NOMO-1 treated with DMSO at 0.1 percent for 48 hours (cell line): Measurements from ENCODE around the gene ALG12.

Experiments
- DNase-seq: peaks from one replicate; lab custom pipeline; 2025; ENCODE audit not compliant: unreplicated experiment; lab: John Stamatoyannopoulos, UW

ALG12 gene

DNA sequence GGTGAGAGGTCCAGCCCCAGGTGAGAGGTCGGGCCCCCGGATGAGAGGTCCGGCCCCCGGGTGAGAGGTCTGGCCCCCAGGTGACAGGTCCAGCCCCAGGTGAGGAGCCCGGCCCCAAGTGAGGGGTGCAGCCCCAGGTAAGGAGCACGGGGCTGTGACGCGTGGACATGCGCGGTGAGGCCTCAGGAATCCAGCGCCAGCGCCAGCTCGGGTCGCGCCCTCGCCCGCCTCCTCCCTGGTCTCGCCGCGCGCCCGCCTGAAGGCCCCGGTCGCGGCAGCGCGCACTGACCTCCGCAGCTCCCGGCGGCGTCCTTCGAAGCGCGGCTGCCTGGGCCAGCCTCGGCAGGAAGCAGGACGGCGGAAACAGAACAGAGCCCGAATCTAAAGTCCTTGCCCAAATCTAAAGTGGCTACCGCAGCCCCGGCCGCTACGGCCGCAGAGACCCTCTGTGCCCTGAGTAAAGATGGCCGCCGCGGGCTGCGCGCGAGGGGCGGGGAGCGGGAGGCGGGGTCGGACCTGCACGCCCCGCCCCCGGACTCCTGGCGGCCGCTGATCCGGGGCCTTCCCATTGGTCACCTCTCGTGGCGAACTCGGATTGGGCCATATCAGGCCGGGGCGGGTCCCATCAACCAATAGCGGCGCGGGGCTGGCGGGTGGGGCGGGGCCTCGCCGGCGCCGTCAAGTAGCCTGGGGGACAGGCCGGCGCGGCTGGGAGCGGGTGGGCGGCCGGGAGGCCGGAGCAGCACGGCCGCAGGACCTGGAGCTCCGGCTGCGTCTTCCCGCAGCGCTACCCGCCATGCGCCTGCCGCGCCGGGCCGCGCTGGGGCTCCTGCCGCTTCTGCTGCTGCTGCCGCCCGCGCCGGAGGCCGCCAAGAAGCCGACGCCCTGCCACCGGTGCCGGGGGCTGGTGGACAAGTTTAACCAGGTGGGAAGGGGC, at the start of gene ALG12, which contains the start of gene CRELD2:
ALG12 (minus strand) TSS at position 465 of the 937 bp plus-strand sequence. CDS start 4,673 bp downstream, outside the sequence.
CRELD2 (plus strand) TSS at position 661 of the 937 bp plus-strand sequence; CDS start at position 797, 136 bp downstream.
- DNase-seq = peak; percentile 92

DNA sequence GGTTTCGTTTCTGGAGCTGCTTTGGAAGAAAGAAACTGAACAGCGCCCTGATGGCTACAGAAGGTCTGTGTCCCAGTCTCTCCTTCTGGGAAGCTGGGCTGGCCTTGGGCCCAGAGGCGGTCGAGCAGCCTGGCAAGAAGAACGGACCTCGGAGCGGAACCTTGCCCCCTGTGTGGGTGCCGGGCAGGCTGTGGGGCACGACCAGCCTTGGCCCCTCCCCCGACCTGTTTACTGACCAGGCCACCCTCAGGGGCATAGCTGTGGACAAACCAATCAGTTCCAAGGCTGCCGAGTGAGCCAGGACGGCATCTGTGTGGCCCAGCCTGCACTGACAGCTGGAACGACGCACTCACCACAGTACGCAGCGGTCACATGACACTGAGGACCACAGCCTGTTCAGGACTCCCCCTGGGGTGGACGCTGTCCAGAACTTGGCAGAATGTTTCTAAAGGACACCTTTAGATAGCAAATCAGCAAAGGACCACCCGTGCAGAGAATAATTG, 49.5 kb upstream of the ALG12 start:
- DNase-seq = no peak

DNA sequence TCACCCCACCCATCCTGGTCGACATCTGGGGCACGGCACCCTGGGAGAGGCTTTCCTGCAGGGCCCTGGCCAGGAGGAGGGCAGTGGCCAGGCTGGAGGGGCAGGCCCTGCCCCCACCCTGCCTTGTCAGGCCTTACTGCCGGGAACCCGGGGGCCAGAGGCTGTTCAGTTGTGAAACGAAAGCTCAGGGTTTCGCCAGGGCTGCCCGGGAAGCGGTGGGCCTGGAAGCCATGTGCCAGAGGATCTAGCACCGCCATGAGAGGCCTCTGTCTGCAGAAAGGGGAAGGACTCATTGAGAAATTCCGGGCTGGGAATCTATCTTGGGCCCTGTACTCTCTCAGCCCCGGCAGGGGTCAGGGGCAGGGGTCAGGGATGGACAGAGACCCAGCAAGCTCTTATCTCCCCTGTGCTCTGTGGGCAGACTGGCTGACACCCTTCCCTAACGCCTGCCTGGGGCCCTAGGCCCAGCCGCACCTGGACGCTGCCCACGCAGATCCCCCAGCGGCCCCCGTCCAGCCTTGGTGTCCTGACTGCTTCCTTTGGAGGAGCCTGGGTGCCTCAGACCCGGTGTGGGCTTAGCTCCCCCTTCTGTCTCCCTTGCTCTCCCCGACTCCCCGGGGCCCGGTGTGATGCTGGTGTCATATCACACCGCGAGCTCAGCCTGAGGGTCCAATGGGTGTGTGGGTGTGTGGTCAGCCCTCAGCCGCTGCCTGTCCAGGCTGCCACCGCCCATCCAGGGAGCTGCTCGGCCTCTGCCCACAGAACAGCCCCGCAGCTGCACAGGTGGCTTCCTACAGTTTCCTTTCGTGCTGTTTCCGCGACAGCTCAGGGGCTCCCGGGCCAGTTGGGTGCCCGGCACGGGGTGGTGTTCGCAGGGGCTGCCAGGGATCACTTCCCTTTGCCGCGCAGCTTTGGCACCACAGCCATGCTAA, 48.8 kb upstream of the ALG12 start:
- DNase-seq = peak; percentile 77

DNA sequence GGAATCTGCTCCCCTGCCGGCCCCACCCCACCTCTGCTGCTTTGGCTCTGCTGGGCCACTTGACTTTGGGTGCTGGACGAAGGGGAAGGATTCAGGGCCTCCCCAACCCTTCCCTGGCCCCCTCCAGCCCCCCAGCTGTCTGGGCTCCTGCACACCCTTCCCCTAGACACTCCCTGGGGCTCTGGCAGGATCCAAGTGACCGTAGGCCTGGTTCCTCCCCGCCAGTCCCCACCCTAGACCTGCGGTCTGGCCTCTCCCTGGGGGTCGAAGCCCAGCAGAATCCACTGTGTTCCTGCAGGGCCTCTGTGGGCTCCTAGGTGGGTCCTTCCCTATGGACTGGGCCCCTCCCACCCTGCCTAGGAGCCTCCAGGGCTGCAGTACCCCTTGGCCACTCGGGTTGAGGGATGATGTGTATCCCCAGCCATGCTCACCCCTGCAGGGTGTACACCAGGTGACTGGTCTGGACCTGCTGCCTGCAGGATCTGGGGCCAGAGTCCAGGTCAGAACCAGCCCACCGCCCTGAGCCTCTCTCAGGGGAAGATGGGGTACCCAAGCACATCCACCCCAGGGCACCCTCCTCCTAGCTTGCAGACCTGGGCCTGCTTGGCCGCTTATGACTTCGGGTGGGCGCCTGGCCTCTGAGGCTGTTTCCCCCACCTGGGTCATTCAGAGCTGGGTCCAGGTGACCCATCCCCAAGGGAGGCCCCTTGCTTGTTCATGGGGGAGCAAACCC, 48.0 kb upstream of the ALG12 start:
- DNase-seq = no peak

DNA sequence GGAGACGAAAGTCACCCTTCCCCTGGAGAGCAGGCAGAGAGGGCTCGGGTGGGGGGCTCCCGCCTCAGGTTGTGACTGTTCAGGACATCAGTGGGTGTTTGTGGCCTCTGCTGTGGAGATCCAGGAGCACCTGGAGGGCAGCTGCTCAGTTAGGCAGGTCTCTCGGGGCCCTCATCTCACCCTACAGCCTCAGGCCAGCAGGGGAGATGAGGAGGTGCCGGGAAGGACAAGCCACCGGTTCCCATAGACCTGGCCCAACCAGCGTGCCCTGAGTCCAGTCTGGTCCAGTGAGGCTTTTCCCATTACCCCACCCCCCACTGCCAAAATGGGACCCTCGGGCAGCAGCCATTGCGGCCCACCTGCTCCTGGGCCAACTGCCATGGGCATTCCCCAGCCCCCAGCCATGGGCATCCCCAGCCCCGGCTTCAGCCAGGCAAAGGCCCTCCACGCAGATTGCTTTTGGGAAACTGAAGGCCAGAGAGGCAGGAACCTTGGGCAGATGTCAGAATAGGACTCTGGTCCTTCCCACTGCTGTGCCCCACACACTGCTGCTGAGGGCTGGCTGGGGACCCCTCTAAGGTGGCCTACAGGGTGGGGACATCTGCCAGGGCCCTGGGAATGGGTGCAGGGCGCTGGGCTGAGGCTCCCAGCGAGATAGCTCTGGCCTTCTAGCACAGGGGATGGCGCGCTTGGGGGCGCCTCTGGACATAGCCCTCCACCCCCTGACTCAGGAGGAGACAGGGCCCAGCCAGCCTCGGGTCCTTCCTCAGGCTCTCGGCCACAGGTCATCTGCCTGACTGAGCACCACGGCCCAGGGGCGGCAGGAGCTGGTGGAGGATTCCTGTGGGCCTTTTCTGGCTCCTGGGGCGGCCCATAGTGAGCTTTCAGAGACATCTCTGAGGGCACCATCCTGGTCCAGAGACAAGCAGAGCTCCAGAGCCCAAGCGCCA, 47.1 kb upstream of the ALG12 start:
- no peak for DNase-seq

DNA sequence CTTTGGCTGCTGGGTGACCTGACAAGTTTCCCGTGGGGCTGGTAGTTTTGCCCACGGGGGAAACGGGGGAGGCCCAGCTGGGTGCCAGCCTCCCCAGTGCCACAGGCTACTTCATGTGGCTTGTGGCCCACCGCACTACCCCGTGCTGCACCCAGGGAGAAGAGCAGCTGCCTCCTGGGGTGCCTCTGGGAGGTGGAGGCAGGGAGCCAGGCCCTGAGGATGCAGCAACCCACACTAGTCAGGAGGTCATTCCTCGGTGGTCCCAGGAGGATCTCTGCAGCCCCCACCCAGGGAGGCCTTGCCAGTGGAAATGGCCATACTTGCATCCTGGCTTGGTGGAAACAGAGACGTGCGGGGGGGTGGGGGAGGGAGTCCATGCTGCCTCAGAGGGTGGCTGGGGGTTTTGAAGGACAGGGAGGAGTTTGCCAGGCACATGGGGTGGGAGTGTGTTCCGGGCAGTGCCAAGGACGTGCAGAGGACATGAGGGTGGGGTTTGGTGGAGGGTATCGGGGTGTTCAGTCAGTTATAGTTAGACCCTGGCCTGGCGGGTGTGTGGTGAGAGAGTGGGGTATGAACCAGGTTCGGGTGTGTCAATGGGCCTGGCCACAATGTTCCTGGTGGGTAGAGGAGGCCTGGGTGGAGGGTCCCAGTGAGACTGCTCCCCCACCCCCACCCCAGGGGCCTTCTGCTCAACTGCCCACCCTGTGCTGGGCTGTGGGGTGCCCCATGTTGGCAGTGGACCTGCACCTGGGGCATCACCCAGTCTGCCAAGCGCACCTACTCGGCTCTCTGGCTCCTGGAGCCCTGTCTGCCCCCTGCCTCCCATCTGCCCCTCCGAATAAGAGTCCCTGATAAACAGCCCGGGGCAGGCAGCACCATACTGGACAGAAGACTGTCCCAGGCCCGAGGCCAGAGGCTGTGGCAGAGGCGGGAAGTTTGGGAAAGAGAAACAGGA, 46.2 kb upstream of the ALG12 start:
- DNase-seq = no peak

DNA sequence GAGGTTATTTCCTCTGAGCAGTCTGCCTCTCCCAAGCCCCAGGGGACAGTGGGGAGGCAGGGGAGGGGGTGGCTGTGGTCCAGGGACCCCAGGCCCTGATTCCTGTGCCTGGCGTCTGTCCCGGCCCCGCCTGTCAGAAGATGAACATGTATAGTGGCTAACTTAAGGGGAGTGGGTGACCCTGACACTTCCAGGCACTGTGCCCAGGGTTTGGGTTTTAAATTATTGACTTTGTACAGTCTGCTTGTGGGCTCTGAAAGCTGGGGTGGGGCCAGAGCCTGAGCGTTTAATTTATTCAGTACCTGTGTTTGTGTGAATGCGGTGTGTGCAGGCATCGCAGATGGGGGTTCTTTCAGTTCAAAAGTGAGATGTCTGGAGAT, 45.4 kb upstream of the ALG12 start:
- no peak for DNase-seq

DNA sequence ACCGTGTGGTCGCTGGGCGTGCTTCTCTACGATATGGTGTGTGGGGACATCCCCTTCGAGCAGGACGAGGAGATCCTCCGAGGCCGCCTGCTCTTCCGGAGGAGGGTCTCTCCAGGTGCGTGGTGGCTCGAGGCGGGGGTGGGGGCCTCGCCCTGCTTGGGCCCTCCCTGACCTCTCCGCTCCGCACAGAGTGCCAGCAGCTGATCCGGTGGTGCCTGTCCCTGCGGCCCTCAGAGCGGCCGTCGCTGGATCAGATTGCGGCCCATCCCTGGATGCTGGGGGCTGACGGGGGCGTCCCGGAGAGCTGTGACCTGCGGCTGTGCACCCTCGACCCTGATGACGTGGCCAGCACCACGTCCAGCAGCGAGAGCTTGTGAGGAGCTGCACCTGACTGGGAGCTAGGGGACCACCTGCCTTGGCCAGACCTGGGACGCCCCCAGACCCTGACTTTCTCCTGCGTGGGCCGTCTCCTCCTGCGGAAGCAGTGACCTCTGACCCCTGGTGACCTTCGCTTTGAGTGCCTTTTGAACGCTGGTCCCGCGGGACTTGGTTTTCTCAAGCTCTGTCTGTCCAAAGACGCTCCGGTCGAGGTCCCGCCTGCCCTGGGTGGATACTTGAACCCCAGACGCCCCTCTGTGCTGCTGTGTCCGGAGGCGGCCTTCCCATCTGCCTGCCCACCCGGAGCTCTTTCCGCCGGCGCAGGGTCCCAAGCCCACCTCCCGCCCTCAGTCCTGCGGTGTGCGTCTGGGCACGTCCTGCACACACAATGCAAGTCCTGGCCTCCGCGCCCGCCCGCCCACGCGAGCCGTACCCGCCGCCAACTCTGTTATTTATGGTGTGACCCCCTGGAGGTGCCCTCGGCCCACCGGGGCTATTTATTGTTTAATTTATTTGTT, 44.8 kb upstream of the ALG12 start:
- DNase-seq = no peak

DNA sequence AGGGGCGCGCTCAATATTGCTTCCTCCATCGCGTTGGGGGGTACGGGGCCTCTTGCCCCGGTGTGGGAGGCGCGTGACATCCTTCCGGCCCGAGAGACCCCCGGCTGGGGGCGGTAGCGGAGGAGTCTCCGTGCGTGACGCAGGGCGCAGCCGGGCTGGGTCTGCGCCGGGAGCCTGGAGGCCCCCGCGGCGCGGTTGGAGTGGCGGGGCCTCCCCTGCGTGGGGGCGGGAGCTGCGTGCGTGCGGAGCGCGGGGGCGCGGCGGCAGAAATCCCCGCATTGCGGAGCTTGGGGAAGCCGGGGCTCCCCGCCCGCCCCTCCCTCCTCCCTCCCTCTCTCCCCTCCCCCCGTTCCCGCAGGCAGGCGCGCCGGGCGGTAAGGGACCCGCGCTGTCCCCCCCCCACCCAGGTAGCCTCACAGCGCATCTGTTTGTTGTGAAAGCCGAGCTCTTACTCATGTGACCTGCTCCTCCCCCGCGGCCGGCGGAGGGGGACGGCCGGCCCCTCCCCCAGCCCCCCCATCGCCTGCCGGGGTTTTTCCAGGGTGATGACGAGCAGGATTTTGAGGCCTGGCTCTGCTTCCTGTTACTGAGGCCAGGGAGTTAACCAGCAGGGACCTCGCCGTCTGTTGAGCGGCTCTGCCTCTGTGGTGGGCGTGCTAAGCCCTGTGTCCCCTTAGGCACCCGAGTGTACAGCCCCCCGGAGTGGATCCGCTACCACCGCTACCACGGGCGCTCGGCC, 43.9 kb upstream of the ALG12 start:
- no peak for DNase-seq

DNA sequence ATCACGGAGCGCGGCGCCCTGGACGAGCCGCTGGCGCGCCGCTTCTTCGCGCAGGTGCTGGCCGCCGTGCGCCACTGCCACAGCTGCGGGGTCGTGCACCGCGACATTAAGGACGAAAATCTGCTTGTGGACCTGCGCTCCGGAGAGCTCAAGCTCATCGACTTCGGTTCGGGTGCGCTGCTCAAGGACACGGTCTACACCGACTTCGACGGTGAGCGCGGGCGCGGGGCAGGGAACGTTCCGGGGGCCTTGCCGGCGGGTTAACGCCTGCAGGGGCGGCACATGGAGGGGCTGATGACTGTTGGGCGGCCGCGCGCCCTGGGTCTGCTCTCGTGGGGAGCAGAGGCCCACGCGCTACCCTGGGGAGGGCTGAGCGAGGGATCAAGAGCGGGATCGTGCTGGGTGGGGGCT, 43.4 kb upstream of the ALG12 start:
- DNase-seq = no peak

DNA sequence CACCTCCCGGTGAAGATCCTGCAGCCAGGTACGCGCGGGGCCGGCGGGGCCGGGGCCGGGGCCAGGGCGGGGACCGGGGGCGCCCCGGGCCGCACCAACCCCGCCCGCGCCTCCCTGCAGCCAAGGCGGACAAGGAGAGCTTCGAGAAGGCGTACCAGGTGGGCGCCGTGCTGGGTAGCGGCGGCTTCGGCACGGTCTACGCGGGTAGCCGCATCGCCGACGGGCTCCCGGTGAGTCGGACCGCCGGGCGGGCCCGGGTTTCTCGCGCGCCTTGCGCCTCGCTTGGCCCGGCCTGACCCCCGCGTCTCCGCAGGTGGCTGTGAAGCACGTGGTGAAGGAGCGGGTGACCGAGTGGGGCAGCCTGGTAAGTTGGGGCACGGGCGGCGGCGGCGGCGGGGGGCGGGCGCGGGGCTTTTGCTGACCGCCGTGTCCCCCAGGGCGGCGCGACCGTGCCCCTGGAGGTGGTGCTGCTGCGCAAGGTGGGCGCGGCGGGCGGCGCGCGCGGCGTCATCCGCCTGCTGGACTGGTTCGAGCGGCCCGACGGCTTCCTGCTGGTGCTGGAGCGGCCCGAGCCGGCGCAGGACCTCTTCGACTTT, 42.9 kb upstream of the ALG12 start:
- no peak for DNase-seq

DNA sequence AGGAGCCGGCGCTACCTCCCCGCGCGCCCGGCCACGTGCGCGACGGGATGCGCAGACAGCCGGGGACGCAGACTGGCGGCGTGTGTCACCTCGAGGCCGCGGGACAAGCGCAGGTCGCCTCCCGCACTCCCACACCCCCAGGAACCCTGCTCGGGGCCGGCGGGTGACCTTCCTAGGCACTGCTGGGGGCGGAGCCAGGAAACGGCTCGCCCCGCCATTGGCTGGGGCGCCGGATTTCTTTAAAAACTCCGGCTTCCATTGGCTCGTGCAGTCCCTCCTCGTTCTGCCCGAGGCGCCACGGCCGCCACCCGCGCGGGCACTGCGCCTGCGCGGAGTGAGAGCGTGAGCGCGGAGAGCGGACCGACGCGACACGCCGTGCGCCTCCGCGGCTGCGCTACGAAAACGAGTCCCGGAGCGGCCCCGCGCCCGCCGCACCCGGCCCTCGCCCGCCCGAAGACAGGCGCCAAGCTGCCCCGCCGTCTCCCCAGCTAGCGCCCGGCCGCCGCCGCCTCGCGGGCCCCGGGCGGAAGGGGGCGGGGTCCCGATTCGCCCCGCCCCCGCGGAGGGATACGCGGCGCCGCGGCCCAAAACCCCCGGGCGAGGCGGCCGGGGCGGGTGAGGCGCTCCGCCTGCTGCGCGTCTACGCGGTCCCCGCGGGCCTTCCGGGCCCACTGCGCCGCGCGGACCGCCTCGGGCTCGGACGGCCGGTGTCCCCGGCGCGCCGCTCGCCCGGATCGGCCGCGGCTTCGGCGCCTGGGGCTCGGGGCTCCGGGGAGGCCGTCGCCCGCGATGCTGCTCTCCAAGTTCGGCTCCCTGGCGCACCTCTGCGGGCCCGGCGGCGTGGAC, 42.1 kb upstream of the ALG12 start, which contains the start of gene PIM3:
PIM3 (plus strand) TSS at position 614 of the 846 bp plus-strand sequence; CDS start at position 790, 176 bp downstream.
- DNase-seq = peak; percentile 94

DNA sequence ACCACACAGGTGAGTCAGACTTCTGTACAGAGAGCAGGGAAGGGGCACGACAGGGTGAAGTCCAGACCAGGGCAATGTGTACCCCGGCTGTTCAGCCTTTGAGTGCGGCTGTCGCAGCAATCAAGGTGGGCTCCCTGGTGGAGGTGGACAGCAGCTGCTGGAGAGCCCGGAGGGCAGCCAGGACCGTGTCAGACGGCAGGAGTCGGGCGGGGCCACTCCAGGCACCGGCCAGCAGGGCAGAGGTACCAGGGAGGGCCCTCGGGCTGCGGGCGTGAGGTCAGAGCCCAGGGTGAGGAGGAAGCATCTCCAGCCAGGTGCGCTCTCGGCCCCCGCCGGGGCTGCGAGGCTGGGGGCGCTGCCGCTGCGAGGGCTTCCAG, 41.5 kb upstream of the ALG12 start:
- DNase-seq = no peak

DNA sequence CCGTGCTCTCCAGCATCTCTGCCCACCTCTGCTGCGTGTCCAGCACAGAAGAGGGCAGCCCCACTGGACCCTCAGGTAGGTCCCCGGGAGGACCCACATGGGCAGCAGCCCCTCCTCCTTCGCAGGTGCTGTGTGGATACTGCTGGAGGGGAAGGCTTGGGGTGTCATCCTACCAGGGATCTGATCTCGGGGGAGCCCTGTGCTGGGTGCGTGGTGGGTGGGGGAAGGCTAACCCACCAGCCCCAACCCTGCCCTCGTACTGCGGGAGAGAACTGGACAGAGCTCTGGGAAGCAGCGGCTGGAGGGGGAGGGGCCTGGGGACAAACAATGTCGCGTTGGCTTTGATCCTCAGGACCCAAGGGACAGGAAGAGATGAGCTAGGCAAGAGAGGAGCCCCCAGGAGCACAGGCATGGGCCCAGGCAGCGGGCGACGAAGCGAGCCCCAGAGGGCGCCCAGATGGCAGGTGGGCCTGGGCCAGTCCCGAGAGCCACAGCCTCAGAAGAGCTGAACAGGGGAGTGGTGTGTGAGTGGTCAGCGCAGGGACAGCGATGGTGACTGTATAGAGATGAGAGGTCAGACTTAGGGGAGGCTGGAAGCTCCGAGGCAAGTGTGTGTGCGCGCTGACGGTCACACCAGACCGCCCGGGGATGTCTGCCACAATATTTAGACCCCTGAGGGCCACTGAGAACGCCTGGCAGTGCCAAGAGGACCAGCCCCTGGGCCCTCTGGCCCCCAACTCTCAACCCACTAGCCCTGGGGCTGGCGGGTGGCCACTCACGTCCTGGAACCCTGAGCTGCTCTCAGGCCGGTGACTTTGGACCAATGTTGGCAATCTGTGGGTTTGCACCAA, 40.9 kb upstream of the ALG12 start:
- no peak for DNase-seq
